Activated CD4-positive, alpha-beta T cell treated with anti-CD3 and anti-CD28 coated beads, Interleukin-2, Interleukin-6, amounts not matched to agents 100 ng/mL and 50 ng/mL, durations not matched to agents 16 hours and 8 hours (primary cell): ENCODE data around the gene MAPK6.

Experiments used
- DNase-seq: peaks from one replicate; pipeline ENCODE4 v3.0.0-alpha.2; 2020

Gene MAPK6

GRCh38 chr15:52010633-52011595, 8.1 kb upstream of the MAPK6 start:
- peak; percentile 81 for DNase-seq

- no peak for DNase-seq
These were observed 7.3 kb upstream of the MAPK6 start for GRCh38 chr15:52011711-52012144.

DNA sequence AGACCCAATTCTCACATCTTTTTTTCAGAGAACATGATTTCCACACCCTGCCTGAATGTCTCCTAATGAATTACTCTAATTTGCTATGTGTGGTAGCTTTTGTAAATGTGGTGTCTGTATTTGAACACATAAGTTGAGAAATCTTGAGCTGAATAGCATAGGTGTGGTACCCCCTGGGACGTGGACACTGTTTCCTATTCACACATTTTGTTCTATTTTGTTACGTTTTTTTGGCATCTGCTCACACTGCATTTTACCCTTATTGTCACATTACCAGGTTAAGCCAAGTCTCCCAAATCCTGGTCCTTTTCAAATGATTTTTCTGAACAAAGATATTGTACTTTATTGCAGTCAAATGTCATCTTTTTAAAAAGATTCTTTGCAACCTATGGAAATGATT, 6.8 kb upstream of the MAPK6 start:
- DNase-seq, result no peak

- DNase-seq, result peak; percentile 87
These were observed 5.7 kb upstream of the MAPK6 start for GRCh38 chr15:52013151-52013791.

GRCh38 chr15:52014616-52015015, 4.4 kb upstream of the MAPK6 start:
- no peak for DNase-seq

DNA sequence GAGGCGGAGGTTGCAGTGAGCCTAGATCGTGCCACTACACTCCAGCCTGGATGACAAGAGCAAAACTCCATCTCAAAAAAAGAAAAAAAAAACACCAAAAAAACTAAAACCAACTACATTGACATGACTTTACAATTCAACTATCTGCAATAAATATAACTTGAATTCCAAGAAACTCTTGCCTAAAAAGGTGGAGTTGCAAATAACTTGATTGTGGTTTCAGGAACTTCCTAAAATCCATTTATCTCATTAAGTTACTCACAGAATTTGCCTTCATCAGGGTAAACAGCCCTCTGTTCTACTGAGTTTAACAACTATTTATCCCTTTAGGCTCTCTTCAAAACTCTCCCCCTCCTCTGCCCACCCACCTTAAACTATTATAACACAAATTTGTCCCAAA, 2.7 kb upstream of the MAPK6 start:
- no peak for DNase-seq

DNA sequence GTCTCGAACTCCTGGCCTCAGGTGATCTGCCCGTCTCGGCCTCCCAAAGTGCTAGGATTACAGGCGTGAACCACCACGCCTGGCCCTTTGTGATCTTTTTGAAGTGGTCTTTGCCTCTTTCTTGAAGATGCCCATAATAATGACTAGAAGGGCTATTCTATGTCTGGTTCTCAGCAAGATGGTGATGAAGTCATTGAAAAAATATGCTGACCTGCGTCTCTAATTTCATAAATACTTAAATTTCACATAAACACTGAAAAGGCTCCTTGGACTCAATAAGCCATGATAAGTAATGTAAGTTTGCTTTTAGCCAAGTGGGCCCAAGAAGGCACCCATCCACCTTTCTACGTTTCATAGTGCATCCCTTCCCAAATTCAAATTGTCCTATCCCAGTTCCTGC, 775 bp upstream of the MAPK6 start:
- no peak for DNase-seq

DNA sequence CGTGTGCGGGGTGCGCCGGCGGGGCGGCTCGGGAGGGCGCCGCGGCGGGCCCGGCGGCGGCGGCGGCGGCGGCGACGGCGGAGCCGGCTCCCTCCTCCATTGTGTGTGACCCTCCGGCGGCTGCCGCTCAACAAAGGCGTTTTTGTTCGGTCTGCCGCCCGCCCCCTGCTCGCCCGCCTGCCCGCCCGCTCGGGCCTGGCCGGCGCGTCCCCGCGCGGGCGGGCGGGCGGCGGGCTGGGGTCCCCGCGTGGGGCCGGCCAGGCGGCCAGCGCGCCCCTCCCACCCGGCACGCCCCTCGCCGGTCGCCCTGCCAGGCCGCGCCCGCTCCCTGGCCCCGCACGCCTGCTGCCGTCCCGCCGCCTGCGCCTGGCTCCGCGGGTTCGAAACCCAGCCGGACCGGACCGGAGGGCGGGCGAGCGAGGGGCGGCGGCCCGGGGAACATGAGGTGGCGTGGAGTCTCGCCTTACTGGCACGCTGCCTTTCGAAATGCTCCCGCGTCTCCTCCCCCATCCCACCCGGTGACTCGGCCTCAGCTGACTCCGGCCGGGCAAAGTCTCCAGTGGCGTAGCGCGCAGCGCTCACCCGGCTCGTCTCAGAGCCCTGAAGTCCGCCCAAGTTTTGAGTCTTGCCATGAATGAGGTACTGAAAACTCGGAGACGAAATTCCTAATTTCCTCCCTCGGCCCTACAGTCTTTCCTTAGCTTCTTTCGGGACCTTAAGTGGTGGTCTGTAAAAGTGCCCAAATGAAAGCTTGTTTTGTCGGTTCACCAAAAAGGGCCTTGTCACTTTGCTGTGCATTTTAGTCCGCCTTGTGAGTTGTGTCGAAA, 588 bp downstream of the MAPK6 start:
- peak; percentile 78 for DNase-seq

GRCh38 chr15:52020221-52021085, 1.4 kb downstream of the MAPK6 start:
- DNase-seq, result no peak

GRCh38 chr15:52021128-52021671, 2.2 kb downstream of the MAPK6 start:
- peak; percentile 90 for DNase-seq

DNA sequence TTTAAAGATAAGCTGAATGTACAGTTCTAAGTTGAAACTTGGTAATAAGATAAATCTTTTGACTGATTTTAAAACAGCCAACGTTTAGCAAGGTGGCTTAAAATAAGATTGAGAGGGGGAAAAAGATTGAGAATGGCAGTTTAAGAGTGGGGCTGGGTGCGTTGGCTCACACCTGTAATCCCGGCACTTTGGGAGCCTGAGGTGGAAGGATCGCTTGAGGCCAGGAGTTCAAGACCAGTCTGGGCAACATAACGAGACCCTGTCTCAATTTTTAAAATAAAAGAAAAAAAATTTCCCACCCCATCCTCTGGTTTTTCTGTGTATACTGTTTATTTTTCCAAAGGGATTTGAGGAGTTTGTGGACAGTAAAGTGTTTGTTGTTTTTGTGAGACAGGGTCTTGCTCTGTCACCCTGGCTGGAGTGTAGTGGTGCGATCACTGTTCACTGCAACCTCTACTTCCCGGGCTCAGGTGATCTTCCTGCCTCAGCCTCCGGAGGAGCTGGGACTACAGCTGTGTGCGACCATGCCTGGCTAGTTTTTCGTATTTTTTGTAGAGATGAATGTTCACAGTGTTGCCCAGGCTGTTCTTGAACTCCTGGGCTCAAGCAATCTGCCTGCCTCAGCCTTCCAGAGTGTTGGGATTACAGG, 3.0 kb downstream of the MAPK6 start:
- no peak for DNase-seq

- DNase-seq, result no peak
These were observed 4.3 kb downstream of the MAPK6 start for GRCh38 chr15:52023169-52023922.

GRCh38 chr15:52028431-52029093, 9.5 kb downstream of the MAPK6 start:
- DNase-seq, result no peak

- no peak for DNase-seq
These were observed 11.0 kb downstream of the MAPK6 start for GRCh38 chr15:52030010-52030409.

- no peak for DNase-seq
These were observed 12.5 kb downstream of the MAPK6 start for GRCh38 chr15:52031556-52031955.

GRCh38 chr15:52037889-52038505, 19.0 kb downstream of the MAPK6 start:
- no peak for DNase-seq

DNA sequence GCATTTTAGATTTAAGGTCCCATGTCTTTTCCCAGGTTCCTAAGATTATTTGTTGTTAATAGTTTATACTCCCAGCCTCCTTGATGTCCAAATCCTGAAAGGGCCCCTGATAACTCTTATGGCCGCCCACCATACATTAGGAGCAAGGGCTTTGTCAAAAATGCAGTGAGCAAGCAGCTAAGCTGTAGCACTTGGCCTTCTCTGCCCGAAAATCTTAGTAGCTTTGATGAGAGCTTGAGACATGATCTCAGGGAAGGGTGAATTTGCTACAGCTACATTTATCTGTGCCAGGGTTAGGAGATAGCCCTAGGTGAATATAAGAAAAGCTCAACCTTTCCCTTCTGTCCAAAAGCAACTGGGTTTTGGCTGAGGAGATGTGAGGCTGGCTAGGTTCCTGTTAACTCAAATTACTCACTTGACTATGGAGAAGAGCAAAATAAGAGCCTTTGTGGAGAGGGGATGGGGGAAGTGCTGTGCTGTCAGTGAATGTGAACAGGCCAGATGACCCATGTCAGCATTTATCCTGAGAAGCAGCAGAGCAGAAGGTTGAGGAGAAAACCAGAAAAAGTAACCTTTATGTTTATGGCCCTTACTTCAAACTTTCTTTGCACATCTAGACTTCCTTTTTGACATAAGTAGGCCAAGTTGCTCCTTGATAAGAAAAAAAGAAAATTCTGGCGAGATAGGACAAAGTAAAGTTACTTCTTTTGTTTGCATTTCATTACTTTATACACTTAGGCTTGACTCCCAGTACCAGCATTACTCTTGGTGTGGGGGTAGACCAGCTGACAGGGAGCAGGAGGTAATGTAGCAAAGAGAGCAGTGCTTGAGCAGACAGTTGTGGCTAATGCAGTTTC, 21.1 kb downstream of the MAPK6 start:
- DNase-seq, result no peak

DNA sequence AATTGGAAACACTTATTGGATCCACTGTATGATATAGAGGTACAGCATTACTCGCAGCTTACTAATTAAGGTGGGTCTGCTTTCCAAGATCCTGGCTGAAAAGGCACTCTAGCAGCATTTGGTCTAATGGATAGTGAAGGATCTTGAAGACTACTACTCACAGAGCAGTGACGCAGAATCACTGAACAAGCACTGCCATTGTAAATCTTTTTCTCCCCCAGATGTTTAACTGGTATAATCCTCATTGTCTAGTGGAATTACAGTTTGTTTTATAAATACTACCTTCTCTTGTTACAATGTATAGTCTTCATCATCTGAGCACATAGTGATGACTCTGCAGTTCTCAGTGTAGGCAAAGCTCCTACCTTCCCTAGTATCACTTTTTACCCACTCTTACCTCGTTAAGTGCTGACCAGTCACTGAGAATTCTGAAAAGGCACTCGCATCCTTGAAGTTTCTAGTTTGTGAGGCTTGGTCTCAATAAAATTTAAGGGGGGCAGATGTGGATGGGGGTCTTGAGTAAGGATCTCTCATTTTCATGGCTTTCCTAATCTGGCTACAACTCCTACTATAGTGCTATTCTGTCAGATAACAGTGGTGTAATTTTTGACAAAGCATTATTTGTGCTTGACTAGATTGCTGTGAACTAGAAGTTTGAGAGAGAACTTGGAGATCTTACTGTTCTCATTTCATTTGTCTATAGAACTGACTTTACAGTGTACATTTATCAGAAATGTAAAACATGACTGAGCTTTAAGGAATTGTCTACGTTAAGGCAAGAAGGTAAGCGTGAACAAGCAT, 23.2 kb downstream of the MAPK6 start:
- DNase-seq, result no peak
